ENCODE measurements around the gene SORCS2.
"Not testable (repeated sequence)": the region's sequence is repeated elsewhere in the genome, so short reads cannot be mapped to it uniquely, and the experiment has no call there.

Gene SORCS2

GRCh38 chr4:7155590-7156071 is 36.7 kb upstream of the SORCS2 start:
- Mint-ChIP-seq H3K4me3 (no peak overlapping the region), H3K36me3 (ENCODE audit: low read depth) (no peaks in the 10 kb centered on the region), H3K4me1 (ENCODE audit: low read depth) (no peaks in the 10 kb centered on the region), H3K9me3 (no peaks in the 10 kb centered on the region), H3K27ac (no peak overlapping the region), H3K27me3 (ENCODE audit: low read depth) (peaks cover 11% of the 10 kb centered on the region)
- DNase-seq (ENCODE audit: low spot score): no peak

- no peak overlapping the region for H3K27ac Mint-ChIP-seq
- H3K4me3 Mint-ChIP-seq: no peak overlapping the region
- peaks cover 11% of the 10 kb centered on the region for H3K27me3 Mint-ChIP-seq (ENCODE audit: low read depth)
- no peak for DNase-seq (ENCODE audit: low spot score)
- no peaks in the 10 kb centered on the region for H3K36me3 Mint-ChIP-seq (ENCODE audit: low read depth)
- H3K4me1 Mint-ChIP-seq (ENCODE audit: low read depth): no peaks in the 10 kb centered on the region
- H3K9me3 Mint-ChIP-seq: no peaks in the 10 kb centered on the region
Measured at GRCh38 chr4:7156328-7156727, 36.0 kb upstream of the SORCS2 start.

- Mint-ChIP-seq H3K27me3 (ENCODE audit: low read depth) (peaks cover 11% of the 10 kb centered on the region), H3K27ac (no peak overlapping the region), H3K36me3 (ENCODE audit: low read depth) (no peaks in the 10 kb centered on the region), H3K9me3 (no peaks in the 10 kb centered on the region), H3K4me1 (ENCODE audit: low read depth) (no peaks in the 10 kb centered on the region), H3K4me3 (no peak overlapping the region)
- DNase-seq (ENCODE audit: low spot score): no peak
Measured at GRCh38 chr4:7156761-7157488, 35.4 kb upstream of the SORCS2 start.

- no peak overlapping the region for H3K27ac Mint-ChIP-seq
- no peaks in the 10 kb centered on the region for H3K9me3 Mint-ChIP-seq
- H3K4me3 Mint-ChIP-seq: no peak overlapping the region
- no peak for DNase-seq (ENCODE audit: low spot score)
- H3K36me3 Mint-ChIP-seq (ENCODE audit: low read depth): no peaks in the 10 kb centered on the region
- H3K27me3 Mint-ChIP-seq (ENCODE audit: low read depth): peaks cover 11% of the 10 kb centered on the region
- H3K4me1 Mint-ChIP-seq (ENCODE audit: low read depth): no peaks in the 10 kb centered on the region
Measured at GRCh38 chr4:7157666-7158065, 34.7 kb upstream of the SORCS2 start.

GRCh38 chr4:7158081-7158750 is 34.1 kb upstream of the SORCS2 start:
- H3K27me3 Mint-ChIP-seq (ENCODE audit: low read depth): peaks cover 11% of the 10 kb centered on the region
- no peaks in the 10 kb centered on the region for H3K4me1 Mint-ChIP-seq (ENCODE audit: low read depth)
- no peak for DNase-seq (ENCODE audit: low spot score)
- no peak overlapping the region for H3K27ac Mint-ChIP-seq
- H3K9me3 Mint-ChIP-seq: no peaks in the 10 kb centered on the region
- H3K4me3 Mint-ChIP-seq: no peak overlapping the region
- no peaks in the 10 kb centered on the region for H3K36me3 Mint-ChIP-seq (ENCODE audit: low read depth)

GRCh38 chr4:7158991-7159390 is 33.3 kb upstream of the SORCS2 start:
- no peak overlapping the region for H3K4me3 Mint-ChIP-seq
- H3K27me3 Mint-ChIP-seq (ENCODE audit: low read depth): peaks cover 11% of the 10 kb centered on the region
- H3K36me3 Mint-ChIP-seq (ENCODE audit: low read depth): no peaks in the 10 kb centered on the region
- no peaks in the 10 kb centered on the region for H3K9me3 Mint-ChIP-seq
- no peak for DNase-seq (ENCODE audit: low spot score)
- H3K27ac Mint-ChIP-seq: no peak overlapping the region
- H3K4me1 Mint-ChIP-seq (ENCODE audit: low read depth): no peaks in the 10 kb centered on the region

- Mint-ChIP-seq H3K27me3 (ENCODE audit: low read depth) (peaks cover 11% of the 10 kb centered on the region), H3K27ac (no peak overlapping the region), H3K4me3 (no peak overlapping the region), H3K36me3 (ENCODE audit: low read depth) (no peaks in the 10 kb centered on the region), H3K9me3 (no peaks in the 10 kb centered on the region), H3K4me1 (ENCODE audit: low read depth) (no peaks in the 10 kb centered on the region)
- no peak for DNase-seq (ENCODE audit: low spot score)
Measured at GRCh38 chr4:7159923-7160322, 32.4 kb upstream of the SORCS2 start.

GRCh38 chr4:7160439-7160838 is 31.9 kb upstream of the SORCS2 start:
- Mint-ChIP-seq H3K27ac (no peak overlapping the region), H3K4me3 (no peak overlapping the region), H3K4me1 (ENCODE audit: low read depth) (no peaks in the 10 kb centered on the region), H3K36me3 (ENCODE audit: low read depth) (no peaks in the 10 kb centered on the region), H3K9me3 (no peaks in the 10 kb centered on the region), H3K27me3 (ENCODE audit: low read depth) (peaks cover 11% of the 10 kb centered on the region)
- no peak for DNase-seq (ENCODE audit: low spot score)

- H3K4me3 Mint-ChIP-seq: no peak overlapping the region
- H3K27ac Mint-ChIP-seq: no peak overlapping the region
- H3K36me3 Mint-ChIP-seq (ENCODE audit: low read depth): no peaks in the 10 kb centered on the region
- no peak for DNase-seq (ENCODE audit: low spot score)
- H3K9me3 Mint-ChIP-seq: no peaks in the 10 kb centered on the region
- H3K27me3 Mint-ChIP-seq (ENCODE audit: low read depth): peaks cover 10% of the 10 kb centered on the region
- H3K4me1 Mint-ChIP-seq (ENCODE audit: low read depth): no peaks in the 10 kb centered on the region
Measured at GRCh38 chr4:7160951-7161440, 31.3 kb upstream of the SORCS2 start.

- no peak overlapping the region for H3K4me3 Mint-ChIP-seq
- H3K36me3 Mint-ChIP-seq (ENCODE audit: low read depth): no peaks in the 10 kb centered on the region
- H3K4me1 Mint-ChIP-seq (ENCODE audit: low read depth): no peaks in the 10 kb centered on the region
- DNase-seq (ENCODE audit: low spot score): no peak
- H3K27me3 Mint-ChIP-seq (ENCODE audit: low read depth): peaks cover 3% of the 10 kb centered on the region
- H3K27ac Mint-ChIP-seq: no peak overlapping the region
- no peaks in the 10 kb centered on the region for H3K9me3 Mint-ChIP-seq
Measured at GRCh38 chr4:7161721-7162214, 30.6 kb upstream of the SORCS2 start.

- H3K27me3 Mint-ChIP-seq (ENCODE audit: low read depth); H3K27ac Mint-ChIP-seq; H3K4me1 Mint-ChIP-seq (ENCODE audit: low read depth); H3K9me3 Mint-ChIP-seq; H3K36me3 Mint-ChIP-seq (ENCODE audit: low read depth); DNase-seq (ENCODE audit: low spot score); H3K4me3 Mint-ChIP-seq: not testable (repeated sequence)
Measured at GRCh38 chr4:7165056-7165873, 27.1 kb upstream of the SORCS2 start.

- Mint-ChIP-seq H3K4me3 (no peak overlapping the region), H3K9me3 (no peaks in the 10 kb centered on the region), H3K27me3 (ENCODE audit: low read depth) (peaks cover 2% of the 10 kb centered on the region), H3K36me3 (ENCODE audit: low read depth) (no peaks in the 10 kb centered on the region), H3K27ac (no peak overlapping the region), H3K4me1 (ENCODE audit: low read depth) (peaks cover 6% of the 10 kb centered on the region)
- DNase-seq (ENCODE audit: low spot score): no peak
Measured at GRCh38 chr4:7165874-7166201, 26.5 kb upstream of the SORCS2 start.

- Mint-ChIP-seq H3K4me3 (no peak overlapping the region), H3K27ac (no peak overlapping the region), H3K36me3 (ENCODE audit: low read depth) (no peaks in the 10 kb centered on the region), H3K4me1 (ENCODE audit: low read depth) (peaks cover 6% of the 10 kb centered on the region), H3K27me3 (ENCODE audit: low read depth) (peaks cover 2% of the 10 kb centered on the region), H3K9me3 (no peaks in the 10 kb centered on the region)
- no peak for DNase-seq (ENCODE audit: low spot score)
Measured at GRCh38 chr4:7166237-7166636, 26.1 kb upstream of the SORCS2 start.
